HepG2 (cell line): ENCODE data around the gene MCRIP2. TPM values are rescaled to one million over a fixed set of nuclear protein-coding genes. Genes with fewer than 3 reads are reported as not detected.
A peak's percentile ranks its signal among the peaks of the same experiment; 100 is the strongest.

ENCODE experiments used
- CAMTA2 ChIP-seq: sonication (generic); formaldehyde crosslinking; IDR thresholded peaks from 2 replicates; pipeline ENCODE4 v1.4.0; 2020; ENCODE audit warnings: mild to moderate bottlenecking, missing genetic modification reagents, borderline replicate concordance
- FOSL2 ChIP-seq: sonication (generic); formaldehyde crosslinking; IDR thresholded peaks from 2 replicates; pipeline ENCODE4 v1.4.0; 2020; ENCODE audit warnings: missing genetic modification reagents
- GTF2F1 ChIP-seq: fragments of 150-350 bp; IDR thresholded peaks from 2 replicates; pipeline ENCODE4 v1.6.1; 2014; ENCODE audit warnings: low read length
- KDM2A ChIP-seq: sonication (generic); formaldehyde crosslinking; IDR thresholded peaks from 2 replicates; pipeline ENCODE4 v1.4.0; 2020; ENCODE audit warnings: low read depth, missing genetic modification reagents, borderline replicate concordance
- NFIB ChIP-seq: sonication (generic); formaldehyde crosslinking; IDR thresholded peaks from 2 replicates; pipeline ENCODE4 v1.9.0; 2021; ENCODE audit warnings: missing genetic modification reagents, mild to moderate bottlenecking, borderline replicate concordance
- RXRA ChIP-seq: sonication (generic); formaldehyde crosslinking; IDR thresholded peaks from 2 replicates; pipeline ENCODE4 v1.5.1; 2020; ENCODE audit warnings: missing genetic modification reagents
- ZNF224 ChIP-seq: sonication (generic); formaldehyde crosslinking; IDR thresholded peaks from 2 replicates; pipeline ENCODE4 v1.5.0; 2020; ENCODE audit warnings: mild to moderate bottlenecking, missing genetic modification reagents
- ZNF230 ChIP-seq: sonication (generic); formaldehyde crosslinking; IDR thresholded peaks from 2 replicates; pipeline ENCODE4 v1.4.0; 2020; ENCODE audit warnings: mild to moderate bottlenecking, missing genetic modification reagents
- ZNF501 ChIP-seq: sonication (generic); formaldehyde crosslinking; IDR thresholded peaks from 2 replicates; pipeline ENCODE4 v1.5.1; 2020; ENCODE audit warnings: mild to moderate bottlenecking, moderate library complexity, missing genetic modification reagents
- polyA plus RNA-seq, 8 experiments: library from polyadenylated mRNA; depleted of rRNA in 3 of 8; stranded (reverse) in 7 of 8; unstranded in 1 of 8; fragments of >200 nt; fragmentation: Illumina TruSeq in 4 of 8; extraction: Trizol in 4 of 8; gene quantifications; 2 replicates each; pipeline versions ENCODE4 v1.2.1 to v1.2.3, GENCODE V29; 2011 to 2016; ENCODE audit warnings: low read depth in 4 of 8, missing spikeins in 1 of 8, mixed read lengths in 1 of 8; ENCODE audit not compliant: insufficient read depth in 1 of 8
- total RNA-seq, 5 experiments: library from RNA; depleted of rRNA; stranded (reverse); fragments of >200 nt; fragmentation: Illumina TruSeq; extraction: Trizol; gene quantifications; 2 replicates each; pipeline ENCODE4 v1.2.3, GENCODE V29; 2016; ENCODE audit warnings: low read depth in 1 of 5
- TF ChIP-seq, protein P1 (sequence below): sonication (generic); formaldehyde crosslinking; IDR thresholded peaks from 2 replicates; pipeline ENCODE4 v1.9.0; 2021; ENCODE audit warnings: missing genetic modification reagents, borderline replicate concordance
- TF ChIP-seq, protein P2 (sequence below): IDR thresholded peaks from 2 replicates; pipeline ENCODE4 v1.6.1; 2012; ENCODE audit warnings: low read depth, low read length, improper control_type of control experiment
- TF ChIP-seq, protein P3 (sequence below): sonication (generic); formaldehyde crosslinking; IDR thresholded peaks from 2 replicates; pipeline ENCODE4 v1.8.1; 2023; ENCODE audit warnings: mild to moderate bottlenecking, inconsistent platforms, moderate library complexity, missing genetic modification reagents, borderline replicate concordance
- TF ChIP-seq, protein P4 (sequence below): sonication (generic); formaldehyde crosslinking; IDR thresholded peaks from 2 replicates; pipeline ENCODE4 v1.8.0; 2022; ENCODE audit warnings: mild to moderate bottlenecking, missing genetic modification reagents, borderline replicate concordance
- TF ChIP-seq, protein P5 (sequence below): IDR thresholded peaks from 2 replicates; pipeline ENCODE4 v1.6.1; 2016; ENCODE audit warnings: low read depth, borderline replicate concordance
- TF ChIP-seq, protein P6 (sequence below): sonication (generic); formaldehyde crosslinking; IDR thresholded peaks from 2 replicates; pipeline ENCODE4 v1.8.0; 2022; ENCODE audit warnings: missing genetic modification reagents, mild to moderate bottlenecking, inconsistent platforms, borderline replicate concordance
- TF ChIP-seq, protein P7 (sequence below): sonication (generic); formaldehyde crosslinking; IDR thresholded peaks from 2 replicates; pipeline ENCODE4 v1.4.0; 2020; ENCODE audit warnings: missing genetic modification reagents, mild to moderate bottlenecking, borderline replicate concordance

Gene MCRIP2
- total and polyA plus RNA-seq, 2 of the 13 experiments (the other 11 are each of a cell fraction or from before 2014, with no cell fraction given) = 39.6 to 76.7 TPM

DNA sequence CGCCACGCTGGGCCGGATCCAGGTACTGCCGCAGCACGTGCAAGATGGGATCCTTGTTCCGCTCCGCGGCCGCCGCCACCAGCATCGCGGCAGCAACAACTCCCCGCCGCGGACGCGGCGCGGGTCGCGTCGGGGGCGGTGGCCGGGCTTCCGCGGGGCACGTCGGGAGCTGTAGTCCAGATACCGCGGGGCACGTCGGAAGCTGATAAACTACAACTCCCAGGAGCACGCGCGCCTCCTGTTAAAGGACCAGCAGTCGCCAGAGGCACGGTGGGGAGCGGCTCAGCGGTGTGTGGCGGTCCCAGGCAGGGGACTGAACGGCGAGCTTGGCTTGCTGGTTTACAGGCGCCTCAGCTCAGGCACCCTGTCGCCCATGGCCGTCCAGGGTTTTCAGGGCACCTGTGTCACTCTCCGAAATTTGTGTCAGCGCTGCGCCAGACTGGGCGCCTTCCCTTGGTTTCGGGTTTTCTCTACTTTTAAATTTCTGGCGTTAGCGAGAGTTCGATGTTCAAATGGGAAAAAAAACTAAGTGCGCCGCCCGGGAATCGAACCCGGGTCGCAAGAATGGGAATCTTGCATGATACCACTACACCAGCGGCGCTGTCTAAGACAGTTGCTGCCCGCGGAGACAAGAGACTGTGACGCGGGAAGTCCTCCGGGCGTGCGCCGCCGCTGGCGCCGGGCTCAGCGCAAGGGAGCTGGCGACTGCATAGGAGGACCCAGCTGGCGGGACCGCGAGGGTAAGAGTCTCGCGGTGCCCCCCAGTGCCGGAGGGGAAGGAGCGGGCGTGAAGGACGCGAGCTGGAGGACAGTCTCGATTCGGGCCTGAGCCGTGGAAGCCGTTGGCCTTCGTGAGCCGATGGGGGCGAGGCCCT lies 5.2 kb upstream of the MCRIP2 start, which contains the start of gene METTL26 (continued):
- TF ChIP-seq, protein P1, sequence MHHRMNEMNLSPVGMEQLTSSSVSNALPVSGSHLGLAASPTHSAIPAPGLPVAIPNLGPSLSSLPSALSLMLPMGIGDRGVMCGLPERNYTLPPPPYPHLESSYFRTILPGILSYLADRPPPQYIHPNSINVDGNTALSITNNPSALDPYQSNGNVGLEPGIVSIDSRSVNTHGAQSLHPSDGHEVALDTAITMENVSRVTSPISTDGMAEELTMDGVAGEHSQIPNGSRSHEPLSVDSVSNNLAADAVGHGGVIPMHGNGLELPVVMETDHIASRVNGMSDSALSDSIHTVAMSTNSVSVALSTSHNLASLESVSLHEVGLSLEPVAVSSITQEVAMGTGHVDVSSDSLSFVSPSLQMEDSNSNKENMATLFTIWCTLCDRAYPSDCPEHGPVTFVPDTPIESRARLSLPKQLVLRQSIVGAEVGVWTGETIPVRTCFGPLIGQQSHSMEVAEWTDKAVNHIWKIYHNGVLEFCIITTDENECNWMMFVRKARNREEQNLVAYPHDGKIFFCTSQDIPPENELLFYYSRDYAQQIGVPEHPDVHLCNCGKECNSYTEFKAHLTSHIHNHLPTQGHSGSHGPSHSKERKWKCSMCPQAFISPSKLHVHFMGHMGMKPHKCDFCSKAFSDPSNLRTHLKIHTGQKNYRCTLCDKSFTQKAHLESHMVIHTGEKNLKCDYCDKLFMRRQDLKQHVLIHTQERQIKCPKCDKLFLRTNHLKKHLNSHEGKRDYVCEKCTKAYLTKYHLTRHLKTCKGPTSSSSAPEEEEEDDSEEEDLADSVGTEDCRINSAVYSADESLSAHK (CRISPR knock-in tag) = no peak
- peak; percentile 83 for TF ChIP-seq ZNF501
- no peak for TF ChIP-seq NFIB
- TF ChIP-seq, protein P2, sequence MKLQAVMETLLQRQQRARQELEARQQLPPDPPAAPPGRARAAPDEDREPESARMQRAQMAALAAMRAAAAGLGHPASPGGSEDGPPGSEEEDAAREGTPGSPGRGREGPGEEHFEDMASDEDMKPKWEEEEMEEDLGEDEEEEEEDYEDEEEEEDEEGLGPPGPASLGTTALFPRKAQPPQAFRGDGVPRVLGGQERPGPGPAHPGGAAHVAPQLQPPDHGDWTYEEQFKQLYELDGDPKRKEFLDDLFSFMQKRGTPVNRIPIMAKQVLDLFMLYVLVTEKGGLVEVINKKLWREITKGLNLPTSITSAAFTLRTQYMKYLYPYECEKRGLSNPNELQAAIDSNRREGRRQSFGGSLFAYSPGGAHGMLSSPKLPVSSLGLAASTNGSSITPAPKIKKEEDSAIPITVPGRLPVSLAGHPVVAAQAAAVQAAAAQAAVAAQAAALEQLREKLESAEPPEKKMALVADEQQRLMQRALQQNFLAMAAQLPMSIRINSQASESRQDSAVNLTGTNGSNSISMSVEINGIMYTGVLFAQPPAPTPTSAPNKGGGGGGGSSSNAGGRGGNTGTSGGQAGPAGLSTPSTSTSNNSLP = 0 out of 2 replicates have a peak, but pooled peaks have one; percentile 7
- TF ChIP-seq RXRA (CRISPR knock-in tag) = 0 out of 2 replicates have a peak, but pooled peaks have one; percentile 19
- TF ChIP-seq FOSL2 (CRISPR knock-in tag) = peak; percentile 16; the same call in 1 of the 2 replicates
- no peak for TF ChIP-seq GTF2F1
- TF ChIP-seq ZNF224 (CRISPR knock-in tag) = peak; percentile 86; the same call in 1 of the 2 replicates
- TF ChIP-seq, protein P3, sequence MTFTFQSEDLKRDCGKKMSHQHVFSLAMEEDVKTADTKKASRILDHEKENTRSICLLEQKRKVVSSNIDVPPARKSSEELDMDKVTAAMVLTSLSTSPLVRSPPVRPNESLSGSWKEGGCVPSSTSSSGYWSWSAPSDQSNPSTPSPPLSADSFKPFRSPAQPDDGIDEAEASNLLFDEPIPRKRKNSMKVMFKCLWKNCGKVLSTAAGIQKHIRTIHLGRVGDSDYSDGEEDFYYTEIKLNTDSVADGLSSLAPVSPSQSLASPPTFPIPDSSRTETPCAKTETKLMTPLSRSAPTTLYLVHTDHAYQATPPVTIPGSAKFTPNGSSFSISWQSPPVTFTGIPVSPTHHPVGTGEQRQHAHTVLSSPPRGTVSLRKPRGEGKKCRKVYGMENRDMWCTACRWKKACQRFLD (CRISPR knock-in tag) = peak; percentile 58; the same call in 1 of the 2 replicates
- TF ChIP-seq KDM2A (CRISPR knock-in tag) = peak; percentile 54
- TF ChIP-seq, protein P4, sequence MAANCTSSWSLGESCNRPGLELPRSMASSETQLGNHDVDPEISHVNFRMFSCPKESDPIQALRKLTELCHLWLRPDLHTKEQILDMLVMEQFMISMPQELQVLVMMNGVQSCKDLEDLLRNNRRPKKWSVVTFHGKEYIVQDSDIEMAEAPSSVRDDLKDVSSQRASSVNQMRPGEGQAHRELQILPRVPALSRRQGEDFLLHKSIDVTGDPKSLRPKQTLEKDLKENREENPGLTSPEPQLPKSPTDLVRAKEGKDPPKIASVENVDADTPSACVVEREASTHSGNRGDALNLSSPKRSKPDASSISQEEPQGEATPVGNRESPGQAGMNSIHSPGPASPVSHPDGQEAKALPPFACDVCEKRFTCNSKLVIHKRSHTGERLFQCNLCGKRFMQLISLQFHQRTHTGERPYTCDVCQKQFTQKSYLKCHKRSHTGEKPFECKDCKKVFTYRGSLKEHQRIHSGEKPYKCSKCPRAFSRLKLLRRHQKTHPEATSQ (CRISPR knock-in tag) = peak; percentile 76; the same call in 1 of the 2 replicates
- TF ChIP-seq, protein P5, sequence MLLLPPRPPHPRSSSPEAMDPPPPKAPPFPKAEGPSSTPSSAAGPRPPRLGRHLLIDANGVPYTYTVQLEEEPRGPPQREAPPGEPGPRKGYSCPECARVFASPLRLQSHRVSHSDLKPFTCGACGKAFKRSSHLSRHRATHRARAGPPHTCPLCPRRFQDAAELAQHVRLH (CRISPR knock-in tag) = peak; percentile 23; the same call in 1 of the 2 replicates
- TF ChIP-seq, protein P6, sequence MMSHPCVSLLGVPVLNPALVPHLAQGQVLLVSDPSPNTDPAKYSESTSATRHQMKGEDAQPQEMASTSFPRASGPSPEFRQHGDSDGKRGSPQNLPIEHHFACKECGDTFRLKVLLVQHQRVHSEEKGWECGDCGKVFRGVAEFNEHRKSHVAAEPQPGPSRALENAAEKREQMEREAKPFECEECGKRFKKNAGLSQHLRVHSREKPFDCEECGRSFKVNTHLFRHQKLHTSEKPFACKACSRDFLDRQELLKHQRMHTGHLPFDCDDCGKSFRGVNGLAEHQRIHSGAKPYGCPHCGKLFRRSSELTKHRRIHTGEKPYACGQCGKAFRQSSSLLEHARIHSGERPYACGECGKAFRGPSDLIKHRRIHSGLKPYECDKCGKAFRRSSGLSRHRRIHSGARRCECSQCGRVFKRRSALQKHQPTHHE (CRISPR knock-in tag) = peak; percentile 25; the same call in 1 of the 2 replicates
- TF ChIP-seq CAMTA2 (CRISPR knock-in tag) = 0 out of 2 replicates have a peak, but pooled peaks have one; percentile 73
- peak; percentile 51; the same call in 1 of the 2 replicates for TF ChIP-seq ZNF230 (CRISPR knock-in tag)
- TF ChIP-seq, protein P7, sequence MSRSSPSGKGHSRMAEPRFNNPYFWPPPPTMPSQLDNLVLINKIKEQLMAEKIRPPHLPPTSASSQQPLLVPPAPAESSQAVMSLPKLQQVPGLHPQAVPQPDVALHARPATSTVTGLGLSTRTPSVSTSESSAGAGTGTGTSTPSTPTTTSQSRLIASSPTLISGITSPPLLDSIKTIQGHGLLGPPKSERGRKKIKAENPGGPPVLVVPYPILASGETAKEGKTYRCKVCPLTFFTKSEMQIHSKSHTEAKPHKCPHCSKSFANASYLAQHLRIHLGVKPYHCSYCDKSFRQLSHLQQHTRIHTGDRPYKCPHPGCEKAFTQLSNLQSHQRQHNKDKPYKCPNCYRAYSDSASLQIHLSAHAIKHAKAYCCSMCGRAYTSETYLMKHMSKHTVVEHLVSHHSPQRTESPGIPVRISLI = peak; percentile 66; the same call in 1 of the 2 replicates
